ENCODE data around the gene KCNC1.

Gene KCNC1

DNA sequence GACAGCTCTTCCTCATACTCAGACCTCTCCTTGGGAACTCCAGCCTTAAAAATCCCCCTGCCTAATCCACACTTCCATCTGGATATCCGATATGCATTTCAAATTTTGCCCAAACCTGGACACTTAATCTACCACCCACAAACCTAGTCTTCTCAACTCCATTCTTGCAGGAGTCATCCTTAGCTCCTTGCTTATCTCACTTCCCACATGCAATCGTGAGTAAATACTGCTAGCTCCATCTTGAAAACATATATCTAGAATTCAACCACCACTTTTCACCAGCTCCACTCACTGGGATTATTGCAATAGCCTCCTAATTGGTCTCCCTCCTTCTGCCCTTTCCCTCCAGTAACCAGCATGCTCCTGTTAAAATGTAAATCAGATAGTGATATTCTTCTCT lies 17.8 kb upstream of the KCNC1 start:
- DNase-seq, result no peak

DNA sequence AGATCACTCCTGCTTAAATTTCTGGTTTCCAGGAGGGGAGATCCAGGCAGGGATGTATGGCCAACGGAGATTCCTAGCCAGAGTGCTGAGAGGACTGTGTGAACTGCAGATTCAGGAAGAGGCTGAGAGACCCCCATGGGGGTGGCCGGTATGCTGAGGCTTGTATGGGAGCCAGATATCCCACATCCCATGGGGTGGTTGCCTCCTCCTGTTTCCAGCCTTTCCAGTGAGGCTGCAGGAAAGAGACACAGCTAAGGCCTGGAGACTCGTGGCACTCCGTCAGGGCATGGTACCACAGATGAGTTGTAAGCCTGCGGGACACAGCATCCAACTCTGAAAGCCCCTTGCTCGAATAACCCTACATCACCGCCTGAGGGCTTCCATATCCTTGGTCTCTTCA lies 16.6 kb upstream of the KCNC1 start:
- no peak for DNase-seq

DNA sequence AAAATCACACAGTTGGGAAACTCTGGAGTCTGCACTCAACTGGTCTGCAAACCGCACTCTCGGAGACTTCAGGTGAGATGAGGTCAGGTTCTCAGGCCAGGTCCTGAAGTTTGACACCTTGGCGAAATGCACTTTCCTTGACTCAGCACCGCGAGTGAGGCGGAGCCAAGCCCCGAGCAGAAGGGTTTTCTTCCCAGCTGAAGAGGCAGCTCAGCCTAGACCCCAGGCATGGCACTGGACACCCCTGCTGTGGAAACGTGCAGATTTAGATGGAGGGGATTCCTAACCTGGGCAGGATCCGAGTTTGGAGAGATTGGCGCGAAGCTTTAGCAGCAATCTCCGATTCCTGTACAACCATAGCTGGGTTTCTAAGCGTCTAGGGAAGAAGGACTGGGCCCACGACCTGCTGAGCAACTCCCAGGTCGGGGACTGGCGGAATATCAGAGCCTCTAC lies 16.0 kb upstream of the KCNC1 start:
- DNase-seq, result no peak

DNA sequence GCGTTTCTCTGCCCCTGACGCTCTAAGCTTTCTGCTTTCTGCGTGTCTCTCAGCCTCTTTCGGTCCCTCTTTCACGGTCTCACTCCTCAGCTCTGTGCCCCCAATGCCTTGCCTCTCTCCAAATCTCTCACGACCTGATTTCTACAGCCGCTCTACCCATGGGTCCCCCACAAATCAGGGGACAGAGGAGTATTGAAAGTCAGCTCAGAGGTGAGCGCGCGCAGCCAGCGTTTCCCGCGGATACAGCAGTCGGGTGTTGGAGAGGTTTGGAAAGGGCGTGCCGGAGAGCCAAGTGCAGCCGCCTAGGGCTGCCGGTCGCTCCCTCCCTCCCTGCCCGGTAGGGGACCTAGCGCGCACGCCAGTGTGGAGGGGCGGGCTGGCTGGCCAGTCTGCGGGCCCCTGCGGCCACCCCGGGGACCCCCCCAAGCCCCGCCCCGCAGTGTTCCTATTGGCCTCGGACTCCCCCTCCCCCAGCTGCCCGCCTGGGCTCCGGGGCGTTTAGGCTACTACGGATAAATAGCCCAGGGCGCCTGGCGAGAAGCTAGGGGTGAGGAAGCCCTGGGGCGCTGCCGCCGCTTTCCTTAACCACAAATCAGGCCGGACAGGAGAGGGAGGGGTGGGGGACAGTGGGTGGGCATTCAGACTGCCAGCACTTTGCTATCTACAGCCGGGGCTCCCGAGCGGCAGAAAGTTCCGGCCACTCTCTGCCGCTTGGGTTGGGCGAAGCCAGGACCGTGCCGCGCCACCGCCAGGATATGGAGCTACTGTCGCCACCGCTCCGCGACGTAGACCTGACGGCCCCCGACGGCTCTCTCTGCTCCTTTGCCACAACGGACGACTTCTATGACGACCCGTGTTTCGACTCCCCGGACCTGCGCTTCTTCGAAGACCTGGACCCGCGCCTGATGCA lies 15.3 kb upstream of the KCNC1 start, which contains the start of gene MYOD1:
Gene MYOD1, plus strand, starts transcription at position 544 of the 910 bp plus-strand sequence. Its CDS starts 212 bp downstream, at position 756.
- DNase-seq, result no peak

DNA sequence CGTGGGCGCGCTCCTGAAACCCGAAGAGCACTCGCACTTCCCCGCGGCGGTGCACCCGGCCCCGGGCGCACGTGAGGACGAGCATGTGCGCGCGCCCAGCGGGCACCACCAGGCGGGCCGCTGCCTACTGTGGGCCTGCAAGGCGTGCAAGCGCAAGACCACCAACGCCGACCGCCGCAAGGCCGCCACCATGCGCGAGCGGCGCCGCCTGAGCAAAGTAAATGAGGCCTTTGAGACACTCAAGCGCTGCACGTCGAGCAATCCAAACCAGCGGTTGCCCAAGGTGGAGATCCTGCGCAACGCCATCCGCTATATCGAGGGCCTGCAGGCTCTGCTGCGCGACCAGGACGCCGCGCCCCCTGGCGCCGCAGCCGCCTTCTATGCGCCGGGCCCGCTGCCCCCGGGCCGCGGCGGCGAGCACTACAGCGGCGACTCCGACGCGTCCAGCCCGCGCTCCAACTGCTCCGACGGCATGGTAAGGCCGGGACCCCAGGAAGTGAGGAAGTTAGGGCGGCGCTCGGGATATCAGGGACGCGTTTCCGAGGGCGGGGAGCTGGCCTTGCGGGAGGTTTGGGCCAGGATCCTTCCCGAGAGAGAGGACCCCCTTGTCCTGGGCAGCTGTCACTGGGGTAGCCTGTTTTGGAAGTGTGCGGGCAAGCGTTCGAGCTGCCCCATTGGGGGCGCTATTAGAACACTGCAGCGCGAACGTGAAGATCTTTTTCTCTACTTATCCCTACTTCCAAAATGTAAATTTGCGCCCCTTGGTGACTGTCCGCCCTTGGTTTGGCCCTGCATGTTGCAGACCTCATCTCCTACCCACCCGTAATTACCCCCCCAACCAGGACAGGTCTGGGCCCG lies 14.4 kb upstream of the KCNC1 start:
- no peak for DNase-seq

DNA sequence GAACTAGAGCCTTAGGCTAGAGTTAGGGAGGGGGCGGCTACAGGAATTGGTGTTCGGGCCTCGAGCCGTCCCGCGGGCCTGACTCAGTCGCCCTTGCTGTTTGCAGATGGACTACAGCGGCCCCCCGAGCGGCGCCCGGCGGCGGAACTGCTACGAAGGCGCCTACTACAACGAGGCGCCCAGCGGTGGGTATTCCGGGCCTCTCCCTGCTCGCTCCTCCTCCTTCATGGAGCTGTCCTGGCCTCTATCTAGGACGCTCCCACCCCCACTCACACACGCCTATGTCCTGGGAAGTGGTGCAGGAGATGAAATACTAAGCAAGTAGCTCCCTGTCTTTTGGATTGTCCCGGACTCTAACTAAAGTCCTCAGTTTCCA lies 13.8 kb upstream of the KCNC1 start:
- no peak for DNase-seq

DNA sequence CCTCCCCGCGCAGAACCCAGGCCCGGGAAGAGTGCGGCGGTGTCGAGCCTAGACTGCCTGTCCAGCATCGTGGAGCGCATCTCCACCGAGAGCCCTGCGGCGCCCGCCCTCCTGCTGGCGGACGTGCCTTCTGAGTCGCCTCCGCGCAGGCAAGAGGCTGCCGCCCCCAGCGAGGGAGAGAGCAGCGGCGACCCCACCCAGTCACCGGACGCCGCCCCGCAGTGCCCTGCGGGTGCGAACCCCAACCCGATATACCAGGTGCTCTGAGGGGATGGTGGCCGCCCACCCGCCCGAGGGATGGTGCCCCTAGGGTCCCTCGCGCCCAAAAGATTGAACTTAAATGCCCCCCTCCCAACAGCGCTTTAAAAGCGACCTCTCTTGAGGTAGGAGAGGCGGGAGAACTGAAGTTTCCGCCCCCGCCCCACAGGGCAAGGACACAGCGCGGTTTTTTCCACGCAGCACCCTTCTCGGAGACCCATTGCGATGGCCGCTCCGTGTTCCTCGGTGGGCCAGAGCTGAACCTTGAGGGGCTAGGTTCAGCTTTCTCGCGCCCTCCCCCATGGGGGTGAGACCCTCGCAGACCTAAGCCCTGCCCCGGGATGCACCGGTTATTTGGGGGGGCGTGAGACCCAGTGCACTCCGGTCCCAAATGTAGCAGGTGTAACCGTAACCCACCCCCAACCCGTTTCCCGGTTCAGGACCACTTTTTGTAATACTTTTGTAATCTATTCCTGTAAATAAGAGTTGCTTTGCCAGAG lies 13.2 kb upstream of the KCNC1 start:
- no peak for DNase-seq

DNA sequence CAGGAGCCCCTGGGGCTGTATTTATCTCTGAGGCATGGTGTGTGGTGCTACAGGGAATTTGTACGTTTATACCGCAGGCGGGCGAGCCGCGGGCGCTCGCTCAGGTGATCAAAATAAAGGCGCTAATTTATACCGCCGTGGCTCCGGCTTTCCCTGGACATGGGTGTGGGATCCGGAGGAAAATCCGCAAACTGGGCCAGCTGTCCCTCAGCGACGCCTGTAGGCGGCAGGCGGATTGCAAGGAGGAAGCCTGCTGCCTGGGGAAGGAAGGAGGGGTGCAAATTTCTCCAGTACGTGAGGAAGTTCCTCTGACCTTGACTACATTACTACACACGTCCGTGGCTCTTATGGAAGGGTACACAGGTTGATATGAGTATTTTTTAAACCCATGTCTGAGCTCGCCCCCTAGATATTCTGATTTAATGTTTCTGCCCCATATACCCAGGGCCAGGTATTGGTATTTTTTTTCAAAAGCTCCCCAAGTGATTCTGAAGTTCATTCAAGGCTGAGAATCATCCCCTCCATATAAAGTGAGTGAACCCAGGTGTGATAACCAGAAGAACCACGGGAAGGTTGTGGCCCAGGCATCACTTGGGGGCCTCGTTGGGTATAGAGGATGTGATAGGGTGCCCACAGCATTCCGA lies 12.5 kb upstream of the KCNC1 start:
- no peak for DNase-seq

DNA sequence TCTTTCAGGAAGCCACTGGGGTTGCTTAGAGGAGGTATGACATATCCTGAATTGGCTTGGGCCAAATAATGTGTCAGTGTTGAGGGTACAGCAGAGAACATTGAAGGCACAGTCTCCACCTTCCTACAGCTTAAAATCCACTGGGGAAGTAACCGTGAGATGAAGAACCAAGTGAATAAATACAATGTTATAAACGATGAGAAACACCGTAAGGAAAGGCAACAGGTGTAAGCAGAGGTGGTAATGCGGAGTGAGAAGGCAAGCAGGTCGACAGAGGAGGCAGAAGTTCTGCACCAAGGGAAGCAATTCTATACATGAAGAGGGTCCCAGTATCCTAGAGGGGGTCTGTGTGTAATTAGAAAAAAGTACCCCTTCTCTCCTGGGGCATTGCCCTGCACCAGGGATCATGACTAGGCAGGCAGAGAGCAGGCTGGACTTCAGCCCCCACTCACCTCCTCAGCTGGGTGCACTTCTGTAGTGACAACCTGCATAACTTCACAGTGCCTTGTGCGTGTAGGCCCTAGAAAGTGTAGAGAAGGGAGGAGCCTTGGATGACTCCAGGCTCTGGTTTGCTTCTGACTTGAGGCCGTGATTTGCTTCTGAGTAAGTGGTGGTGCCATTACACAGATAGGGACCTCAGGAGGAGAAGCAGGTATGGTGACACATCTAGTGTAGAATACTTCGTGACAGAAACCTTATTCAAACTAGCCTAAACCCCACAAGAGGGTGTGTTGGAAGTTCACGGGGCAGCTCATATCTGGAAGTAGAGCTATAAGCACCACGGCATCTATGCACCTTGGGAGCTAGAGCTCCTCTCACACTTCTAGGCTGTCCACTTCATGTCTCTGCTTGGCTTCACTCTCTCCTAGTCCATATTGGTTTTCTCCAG lies 10.3 kb upstream of the KCNC1 start:
- no peak for DNase-seq

DNA sequence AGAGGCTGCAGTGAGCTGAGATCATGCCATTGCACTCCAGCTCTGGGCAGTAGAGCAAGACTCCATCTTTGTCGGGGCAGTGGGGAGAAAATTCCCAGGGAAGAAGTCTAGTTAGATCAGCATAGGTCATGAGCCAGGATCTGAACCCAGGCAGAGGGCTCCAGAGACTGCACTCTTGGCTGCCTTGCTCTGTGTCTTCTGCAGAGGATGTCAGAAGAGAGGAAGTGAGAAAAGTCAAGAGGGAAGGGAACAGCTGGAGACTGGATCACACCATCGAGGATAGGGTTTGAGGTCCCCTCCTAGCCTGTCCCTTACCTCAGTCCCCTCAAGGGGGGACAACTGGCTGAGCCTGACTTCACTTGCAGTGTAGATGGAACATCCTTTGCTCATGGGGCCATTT lies 9.4 kb upstream of the KCNC1 start:
- DNase-seq, result no peak

DNA sequence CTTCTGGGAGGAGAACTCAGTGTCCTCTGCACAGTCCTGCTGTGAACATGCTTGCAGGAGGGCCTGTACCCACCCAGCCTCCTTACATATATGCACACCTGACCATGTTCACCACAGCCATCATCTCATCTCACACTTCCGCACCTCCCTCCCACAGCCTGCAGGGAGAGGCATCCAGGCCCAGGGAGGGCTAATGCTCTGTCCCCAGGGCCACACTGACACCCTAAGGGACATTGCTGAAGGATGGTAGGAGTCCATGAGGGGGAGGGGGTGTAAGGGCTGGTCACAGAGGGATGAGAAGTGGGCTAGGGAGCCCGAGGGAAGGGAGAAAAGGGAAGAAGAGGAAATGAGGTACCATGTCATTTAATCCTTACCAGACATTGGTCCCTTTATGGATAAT lies 4.4 kb upstream of the KCNC1 start:
- no peak for DNase-seq

DNA sequence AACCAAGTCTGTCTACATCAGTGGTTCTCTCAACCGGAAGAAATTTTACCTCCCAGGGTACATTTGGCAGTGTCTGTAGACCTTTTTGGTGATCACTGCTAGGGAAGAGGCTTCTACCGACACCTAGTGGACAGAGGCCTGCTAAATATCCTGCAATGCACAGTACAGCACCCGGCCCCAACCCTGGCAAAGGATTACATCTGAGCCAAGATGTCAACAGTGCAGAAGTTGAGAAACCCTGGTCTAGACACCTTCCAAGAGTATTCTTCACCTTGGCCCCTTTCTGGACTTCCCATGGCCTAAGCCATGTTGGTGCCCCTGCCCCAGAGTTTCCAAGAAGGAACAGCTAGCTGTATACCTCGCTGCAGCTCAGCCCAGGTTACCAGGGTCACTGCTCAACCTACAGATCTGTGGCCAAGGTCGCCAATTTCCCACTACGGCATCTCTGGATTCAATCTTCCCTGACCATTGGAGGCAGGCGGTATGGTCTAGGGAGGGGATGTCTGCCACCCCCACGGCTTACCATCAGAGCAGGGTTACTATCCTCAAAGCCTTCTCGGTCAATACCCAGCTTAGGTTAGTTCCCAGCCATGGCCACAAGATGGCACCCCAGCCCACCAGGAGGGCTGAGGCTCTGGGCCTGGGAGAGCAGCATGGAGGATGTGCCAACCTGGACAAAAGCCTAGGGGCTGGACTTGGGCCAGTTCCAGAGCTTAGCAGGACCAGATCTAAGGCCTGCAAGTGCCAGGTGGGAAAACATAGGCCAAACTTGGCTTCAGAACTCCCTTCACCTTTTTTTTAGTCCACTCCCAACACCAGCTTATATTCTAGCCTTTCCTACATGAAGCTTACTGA lies 3.7 kb upstream of the KCNC1 start:
- peak; percentile 39 for DNase-seq

DNA sequence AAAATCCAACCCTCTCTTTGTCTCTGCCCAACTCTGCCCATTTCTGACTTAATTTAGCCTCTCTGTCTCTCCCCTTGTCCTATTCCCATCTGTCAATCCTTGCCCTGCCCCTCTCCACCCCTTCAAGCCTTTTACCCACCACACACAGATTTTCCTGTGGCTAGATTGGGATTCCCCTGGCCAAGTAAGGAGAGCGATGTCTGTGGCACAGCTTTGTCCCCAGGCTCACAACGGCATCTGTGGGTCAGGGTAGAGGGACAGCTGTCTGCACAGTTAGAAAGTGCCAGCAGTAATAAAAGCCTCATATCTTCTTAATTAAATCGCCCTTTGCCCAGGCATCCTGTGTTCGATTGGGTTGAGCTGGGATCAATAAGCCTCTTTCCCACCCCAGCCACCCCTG lies 1.3 kb upstream of the KCNC1 start:
- no peak for DNase-seq

DNA sequence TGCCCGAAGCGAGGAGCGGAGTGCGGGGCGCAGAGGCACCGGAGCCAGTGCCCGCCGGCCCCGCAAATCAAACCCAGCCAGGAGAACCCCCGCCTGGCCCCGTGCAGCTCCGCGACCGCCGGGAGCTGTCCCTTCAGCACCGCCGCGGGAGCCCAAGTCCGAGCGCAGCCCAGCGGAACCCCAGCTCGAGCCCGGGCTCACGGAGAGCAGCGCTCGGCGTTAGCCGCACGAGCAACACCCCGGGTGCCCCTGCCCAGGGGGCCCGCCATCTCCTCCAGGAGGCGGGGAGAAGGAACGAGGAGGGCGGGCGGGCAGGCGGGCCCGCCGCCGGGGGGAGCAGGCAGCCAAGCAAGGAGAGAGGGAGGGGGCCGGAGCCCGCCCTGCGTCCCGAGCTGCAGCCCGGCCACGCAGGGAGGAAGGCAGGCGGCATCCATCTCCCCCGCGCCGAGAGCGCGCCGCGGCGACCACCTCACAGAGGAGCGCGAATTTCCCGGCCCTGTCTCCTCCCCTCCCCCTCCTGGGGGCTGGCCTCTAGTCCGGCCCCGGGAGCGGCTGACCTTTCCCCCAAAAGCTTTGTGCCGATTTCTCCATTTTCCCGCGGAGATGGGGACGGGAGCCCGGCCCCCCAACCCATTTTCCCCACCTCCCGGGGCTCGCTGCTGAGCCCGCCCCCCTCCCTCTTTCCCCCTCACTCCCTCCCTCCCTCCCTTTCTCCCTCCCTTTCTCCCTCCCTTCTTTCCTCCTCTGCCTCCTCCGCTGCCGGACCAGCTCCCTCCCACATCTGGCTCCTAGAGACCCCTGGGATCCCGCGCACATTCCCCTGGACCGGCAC lies 621 bp downstream of the KCNC1 start:
- no peak for DNase-seq

DNA sequence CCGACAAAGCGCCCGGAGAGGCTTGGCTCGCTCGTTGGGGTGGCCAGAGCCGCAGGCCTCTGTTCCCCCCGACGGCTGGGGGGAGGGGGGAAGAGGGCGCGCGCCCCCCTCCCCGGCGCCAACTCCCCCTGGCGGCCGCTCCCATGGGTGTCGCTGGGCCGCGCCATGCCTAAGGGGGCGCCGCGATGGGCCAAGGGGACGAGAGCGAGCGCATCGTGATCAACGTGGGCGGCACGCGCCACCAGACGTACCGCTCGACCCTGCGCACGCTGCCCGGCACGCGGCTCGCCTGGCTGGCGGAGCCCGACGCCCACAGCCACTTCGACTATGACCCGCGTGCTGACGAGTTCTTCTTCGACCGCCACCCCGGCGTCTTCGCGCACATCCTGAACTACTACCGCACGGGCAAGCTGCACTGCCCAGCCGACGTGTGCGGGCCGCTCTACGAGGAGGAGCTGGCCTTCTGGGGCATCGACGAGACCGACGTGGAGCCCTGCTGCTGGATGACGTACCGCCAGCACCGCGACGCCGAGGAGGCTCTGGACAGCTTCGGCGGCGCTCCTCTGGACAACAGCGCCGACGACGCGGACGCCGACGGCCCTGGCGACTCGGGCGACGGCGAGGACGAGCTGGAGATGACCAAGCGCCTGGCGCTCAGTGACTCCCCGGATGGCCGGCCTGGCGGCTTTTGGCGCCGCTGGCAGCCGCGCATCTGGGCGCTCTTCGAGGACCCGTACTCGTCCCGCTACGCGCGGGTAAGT lies 1.4 kb downstream of the KCNC1 start:
- no peak for DNase-seq

DNA sequence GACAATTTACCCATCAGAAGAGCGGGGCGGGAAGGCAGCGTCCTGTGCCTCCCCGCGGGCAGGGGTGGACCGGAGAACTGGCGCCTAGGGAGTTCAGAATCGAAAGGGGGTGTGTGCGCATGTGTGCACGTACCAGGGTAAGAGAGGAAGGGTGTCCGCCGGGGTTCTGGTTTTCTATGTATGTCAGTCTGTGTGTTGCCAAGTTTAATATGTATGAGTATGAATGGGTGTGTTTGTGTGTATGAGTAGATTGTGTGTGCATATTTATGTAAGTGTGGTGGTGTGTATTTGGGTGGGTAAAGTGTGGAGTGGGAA lies 2.0 kb downstream of the KCNC1 start:
- DNase-seq, result no peak

DNA sequence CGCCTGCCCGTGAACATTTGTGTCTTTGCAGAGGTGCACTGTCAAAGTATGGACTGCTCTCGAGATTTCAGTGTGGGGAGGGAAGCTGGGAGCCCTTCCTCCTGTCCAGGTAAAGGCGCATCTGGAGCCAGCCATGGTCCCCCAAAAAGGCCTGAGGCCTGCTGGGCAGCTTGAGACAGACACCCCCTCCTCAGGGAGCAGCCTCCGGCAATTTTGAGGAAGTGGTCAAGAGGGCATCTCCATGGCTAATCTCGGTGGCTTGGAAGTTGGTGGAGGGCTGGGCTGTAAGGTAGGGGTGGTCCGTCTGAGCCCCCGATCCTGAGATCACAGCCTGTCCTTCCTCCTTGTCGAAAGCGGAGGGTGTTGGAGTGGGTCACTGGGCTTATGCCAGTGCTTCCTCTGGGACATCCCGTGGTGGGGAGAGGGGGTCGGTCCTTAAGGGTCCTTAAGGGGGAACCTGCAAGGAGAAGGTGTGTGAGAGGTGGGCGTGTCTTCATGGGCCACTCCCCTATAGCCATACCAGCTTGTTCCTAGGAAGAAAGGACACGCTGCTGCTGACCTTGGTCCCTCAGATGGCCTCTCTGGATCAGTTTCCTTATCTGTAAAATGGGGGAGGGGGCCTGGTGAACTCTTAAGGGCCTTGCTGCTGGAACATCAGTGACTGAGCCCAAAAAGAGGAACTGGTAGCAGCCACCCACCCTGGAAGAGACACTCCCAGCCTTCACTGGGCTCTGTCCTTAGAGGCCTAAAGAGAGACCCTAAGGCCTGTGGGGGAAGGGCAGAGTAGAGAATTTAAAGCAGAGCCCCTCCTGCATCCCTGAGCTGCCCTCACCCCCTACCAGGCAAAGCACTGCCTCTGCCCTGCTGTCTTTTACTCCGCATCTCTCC lies 2.6 kb downstream of the KCNC1 start:
- DNase-seq, result no peak
